GDM1 (cell line): ENCODE data around the gene TBL2.
"Not testable (repeated sequence)": the region's sequence is repeated elsewhere in the genome, so short reads cannot be mapped to it uniquely, and the experiment has no call there.

Experiments used
- DNase-seq: peaks from one replicate; lab custom pipeline; 2025; lab: John Stamatoyannopoulos, UW

TBL2 gene, protein sequence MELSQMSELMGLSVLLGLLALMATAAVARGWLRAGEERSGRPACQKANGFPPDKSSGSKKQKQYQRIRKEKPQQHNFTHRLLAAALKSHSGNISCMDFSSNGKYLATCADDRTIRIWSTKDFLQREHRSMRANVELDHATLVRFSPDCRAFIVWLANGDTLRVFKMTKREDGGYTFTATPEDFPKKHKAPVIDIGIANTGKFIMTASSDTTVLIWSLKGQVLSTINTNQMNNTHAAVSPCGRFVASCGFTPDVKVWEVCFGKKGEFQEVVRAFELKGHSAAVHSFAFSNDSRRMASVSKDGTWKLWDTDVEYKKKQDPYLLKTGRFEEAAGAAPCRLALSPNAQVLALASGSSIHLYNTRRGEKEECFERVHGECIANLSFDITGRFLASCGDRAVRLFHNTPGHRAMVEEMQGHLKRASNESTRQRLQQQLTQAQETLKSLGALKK

GRCh38 chr7:73578342-73579128 is at the start of gene TBL2:
Gene TBL2, minus strand, starts transcription at chr7:73578579. Its CDS starts 30 bp downstream, at chr7:73578549.
- peak; percentile 98 for DNase-seq

DNA sequence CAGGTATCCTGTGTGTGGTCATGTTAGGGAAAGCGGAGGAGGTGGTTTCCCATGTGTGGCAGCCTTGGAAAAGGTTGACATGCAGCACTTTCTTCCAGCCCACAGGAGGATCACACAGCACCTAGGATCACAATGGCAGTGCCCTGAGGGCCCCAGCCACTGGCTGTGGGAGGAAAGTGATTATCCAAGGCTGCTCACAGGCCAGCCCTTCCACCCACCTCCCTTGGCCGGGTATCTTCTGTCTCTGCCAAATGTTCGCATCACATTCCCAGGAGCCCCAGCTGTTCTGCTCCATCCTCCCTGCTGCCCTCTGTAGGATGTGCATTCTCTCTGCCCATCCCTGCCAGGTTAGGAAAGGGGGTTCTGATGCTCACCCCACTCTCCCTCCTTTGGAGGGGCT is 48.4 kb upstream of the TBL2 start:
- DNase-seq = no peak

- no peak for DNase-seq
Observed at GRCh38 chr7:73625276-73625675, 46.9 kb upstream of the TBL2 start.

- DNase-seq = no peak
Observed at GRCh38 chr7:73624669-73625001, 46.3 kb upstream of the TBL2 start.

DNA sequence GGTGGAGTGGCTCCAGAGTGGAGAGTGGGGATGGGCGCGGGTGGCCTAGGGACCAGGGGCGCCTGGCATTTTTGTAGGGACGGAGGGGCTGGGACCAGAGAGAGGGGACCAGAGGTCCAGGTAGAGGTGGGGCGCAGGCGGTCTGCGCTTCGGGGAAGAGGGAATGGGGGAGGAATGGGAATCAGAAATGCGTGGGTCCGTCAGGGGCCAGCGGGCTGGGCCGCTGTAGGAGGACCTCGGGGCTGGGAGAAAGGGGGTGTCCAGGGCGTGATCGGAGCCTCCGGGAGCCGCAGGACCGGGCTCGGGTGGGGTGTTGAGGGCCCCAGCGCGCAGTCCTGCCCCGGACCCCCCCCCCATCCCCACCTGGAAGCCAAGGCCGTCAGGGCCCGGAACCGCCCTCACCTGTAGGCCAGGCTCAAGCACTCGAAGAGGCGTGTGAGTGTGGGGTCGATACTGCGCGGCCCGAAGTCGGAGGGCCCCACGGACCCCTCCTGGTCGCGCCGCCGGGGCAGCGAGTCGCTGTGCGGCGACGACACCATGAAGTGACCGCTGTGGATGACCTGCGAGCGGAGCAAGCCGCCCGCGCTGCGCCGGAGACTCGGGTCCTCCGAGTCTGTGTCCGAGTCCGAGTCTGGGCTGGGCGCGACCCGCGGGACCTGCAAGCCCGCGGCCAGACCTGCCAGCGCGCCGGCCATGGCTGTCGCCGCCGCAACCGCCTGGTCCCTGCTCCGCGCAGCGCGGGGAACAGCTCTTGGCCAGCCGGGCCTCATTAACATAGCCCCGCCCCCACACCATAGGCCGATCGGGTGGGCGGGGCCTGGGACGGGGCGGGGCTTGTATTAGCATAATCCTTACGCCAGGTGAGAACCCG is 45.7 kb upstream of the TBL2 start, which contains the start of gene MLXIPL:
TSS of gene MLXIPL (minus strand) at position 725 of the 871 bp plus-strand sequence. CDS start at position 695, 30 bp downstream.
- no peak for DNase-seq

- no peak for DNase-seq
Observed at GRCh38 chr7:73622909-73623797, 44.8 kb upstream of the TBL2 start.

GRCh38 chr7:73622527-73622908 is 44.1 kb upstream of the TBL2 start:
- DNase-seq = no peak

GRCh38 chr7:73621168-73622063 is 43.0 kb upstream of the TBL2 start:
- no peak for DNase-seq

- not testable (repeated sequence) for DNase-seq
Observed at GRCh38 chr7:73619394-73619793, 41.0 kb upstream of the TBL2 start.

- no peak for DNase-seq
Observed at GRCh38 chr7:73618538-73618937, 40.2 kb upstream of the TBL2 start.

DNA sequence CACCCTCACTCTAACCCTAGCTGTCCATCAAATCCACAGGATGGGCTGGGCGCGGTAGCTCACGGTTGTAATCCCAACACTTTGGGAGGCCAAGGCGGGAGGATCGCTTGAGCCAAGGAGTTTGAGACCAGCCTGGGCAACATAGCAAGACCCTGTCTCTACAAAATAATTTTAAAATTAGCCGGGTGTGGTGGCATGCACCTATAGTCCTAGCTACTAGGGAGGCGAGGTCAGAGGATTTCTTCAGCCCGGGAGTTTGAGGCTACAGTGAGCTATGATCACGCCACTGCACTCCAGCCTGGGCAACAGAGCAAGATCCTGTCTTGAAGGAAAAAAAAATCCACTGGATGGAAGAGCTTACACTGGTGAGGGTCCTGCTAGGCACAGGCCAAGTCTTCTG is 39.1 kb upstream of the TBL2 start:
- DNase-seq = not testable (repeated sequence)

DNA sequence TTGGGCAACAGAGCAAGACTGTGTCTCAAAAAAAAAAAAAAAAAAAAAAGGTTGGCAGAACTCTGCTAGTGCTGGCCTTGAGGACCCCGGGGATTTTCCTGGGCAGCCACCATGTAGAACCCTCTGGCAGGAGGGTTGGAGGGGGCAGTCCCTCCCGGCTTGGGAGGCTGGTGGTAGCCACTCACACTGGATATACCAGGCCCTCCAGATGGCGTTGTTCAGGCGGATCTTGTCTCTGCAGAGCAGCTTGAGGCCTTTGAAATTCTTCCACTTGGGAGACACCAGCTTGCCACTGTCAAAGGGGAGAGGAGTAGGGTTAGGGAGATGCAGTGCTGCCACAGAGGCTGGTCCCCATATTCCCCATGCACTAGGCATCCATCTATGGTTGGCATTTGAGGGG is 37.5 kb upstream of the TBL2 start:
- DNase-seq = no peak

GRCh38 chr7:73614937-73615336 is 36.6 kb upstream of the TBL2 start:
- not testable (repeated sequence) for DNase-seq

DNA sequence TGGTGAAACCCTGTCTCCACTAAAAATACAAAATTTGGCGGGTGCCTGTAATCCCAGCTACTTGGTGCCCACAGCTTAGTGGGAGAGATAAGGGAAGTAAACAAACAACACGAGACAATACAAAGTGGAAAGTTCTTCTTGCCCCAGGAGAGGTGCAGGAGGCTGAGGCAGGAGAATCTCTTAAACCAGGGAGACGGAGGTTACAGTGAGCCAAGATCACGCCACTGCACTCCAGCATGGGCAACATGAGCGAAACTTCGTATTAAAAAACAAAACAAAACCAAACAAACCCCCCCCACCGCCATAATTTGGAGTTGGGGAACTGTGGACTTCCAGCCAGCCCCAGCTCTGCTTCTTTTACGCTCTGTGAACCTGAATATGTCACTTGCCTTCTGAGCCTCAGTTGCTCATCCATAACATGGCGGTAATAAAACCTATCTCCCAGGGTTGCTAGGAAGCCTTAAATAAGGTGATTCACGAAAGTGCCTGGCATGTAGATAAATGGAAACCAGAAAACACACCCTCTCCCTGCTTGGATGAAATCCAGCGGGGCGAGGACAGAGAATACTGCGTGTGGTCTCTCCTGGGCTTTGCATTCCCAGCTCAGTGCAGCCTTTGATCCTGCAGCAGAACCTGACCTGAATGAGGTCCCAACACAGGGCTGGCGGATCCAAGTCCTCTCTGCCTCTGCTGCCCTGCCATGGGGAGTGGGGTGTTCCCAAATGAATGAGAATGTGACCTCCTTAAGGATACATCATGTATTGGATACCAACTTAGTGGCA is 35.8 kb upstream of the TBL2 start:
- no peak for DNase-seq

GRCh38 chr7:73612598-73613269 is 34.4 kb upstream of the TBL2 start:
- DNase-seq = no peak

DNA sequence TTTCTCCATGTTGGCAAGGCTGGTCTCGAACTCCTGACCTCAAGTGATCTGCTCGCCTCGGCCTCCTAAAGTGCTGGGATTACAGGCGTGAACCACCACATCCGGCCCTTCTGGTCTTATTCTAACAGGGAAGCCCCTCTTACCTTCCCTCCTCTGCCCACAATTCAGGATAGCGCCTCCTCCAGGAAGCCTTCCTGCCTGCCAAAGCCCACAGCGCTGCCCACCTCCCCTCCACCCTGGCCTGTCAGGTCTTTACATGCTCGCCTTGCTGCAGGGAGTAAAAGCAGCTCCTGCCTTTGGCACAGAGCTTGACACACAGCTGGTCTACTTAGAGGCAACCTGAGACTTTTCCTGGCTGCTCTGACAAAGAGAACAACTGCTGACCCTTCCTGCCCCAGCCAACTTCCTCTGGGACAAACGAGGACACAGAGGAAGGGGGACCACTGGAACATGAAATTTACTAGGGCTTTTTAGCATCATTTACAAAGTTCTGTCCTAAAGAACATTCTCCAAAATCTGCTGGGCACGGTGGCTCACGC is 32.7 kb upstream of the TBL2 start:
- DNase-seq = no peak

- DNase-seq = no peak
Observed at GRCh38 chr7:73610105-73610504, 31.7 kb upstream of the TBL2 start.

DNA sequence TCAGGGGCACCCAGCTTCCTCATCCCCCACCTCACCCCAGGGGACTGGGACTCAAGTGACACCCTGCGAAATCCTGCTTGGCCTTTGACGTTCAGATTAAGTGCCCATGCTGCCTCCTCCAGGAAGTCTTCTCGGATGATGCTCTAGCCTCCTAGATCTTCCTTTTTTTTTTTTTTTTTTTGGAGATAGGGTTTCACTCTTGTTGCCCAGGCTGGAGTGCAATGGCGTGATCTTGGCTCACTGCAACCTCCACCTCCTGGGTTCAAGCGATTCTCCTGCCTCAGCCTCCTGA is 29.3 kb upstream of the TBL2 start:
- DNase-seq = not testable (repeated sequence)
